ENCODE data around the gene TMEM253.

TMEM253 gene

GRCh38 chr14:21084998-21085853 lies 15.6 kb upstream of the TMEM253 start:
- peak; percentile 17 for DNase-seq (ENCODE audit: low spot score)
- no peak for TF ChIP-seq CTCF (IDR thresholded peaks at IDR 0.05; ENCODE audit: borderline replicate concordance, control extremely low read depth, extremely low read depth, insufficient read depth, missing control alignments)
- in situ Hi-C loops (cut with MboI; ENCODE audit: low sequenced_read_pairs, unreplicated experiment) = no loop called here

GRCh38 chr14:21086908-21087293 lies 14.0 kb upstream of the TMEM253 start:
- no peak for DNase-seq (ENCODE audit: low spot score)
- in situ Hi-C loops (cut with MboI; ENCODE audit: low sequenced_read_pairs, unreplicated experiment) = no loop called here
- no peak for TF ChIP-seq CTCF (IDR thresholded peaks at IDR 0.05; ENCODE audit: borderline replicate concordance, control extremely low read depth, extremely low read depth, insufficient read depth, missing control alignments)

- DNase-seq (ENCODE audit: low spot score) = peak; percentile 62
- TF ChIP-seq CTCF (IDR thresholded peaks at IDR 0.05; ENCODE audit: borderline replicate concordance, control extremely low read depth, extremely low read depth, insufficient read depth, missing control alignments) = no peak
- in situ Hi-C loops (cut with MboI; ENCODE audit: low sequenced_read_pairs, unreplicated experiment) = no loop called here
Measured at GRCh38 chr14:21087294-21088091, 13.4 kb upstream of the TMEM253 start.

- no peak for DNase-seq (ENCODE audit: low spot score)
- in situ Hi-C loops (cut with MboI; ENCODE audit: low sequenced_read_pairs, unreplicated experiment) = no loop called here
- TF ChIP-seq CTCF (IDR thresholded peaks at IDR 0.05; ENCODE audit: borderline replicate concordance, control extremely low read depth, extremely low read depth, insufficient read depth, missing control alignments) = no peak
Measured at GRCh38 chr14:21088687-21089086, 12.2 kb upstream of the TMEM253 start.

- in situ Hi-C loops (cut with MboI; ENCODE audit: low sequenced_read_pairs, unreplicated experiment) = no loop called here
- no peak for TF ChIP-seq CTCF (IDR thresholded peaks at IDR 0.05; ENCODE audit: borderline replicate concordance, control extremely low read depth, extremely low read depth, insufficient read depth, missing control alignments)
- DNase-seq (ENCODE audit: low spot score) = no peak
Measured at GRCh38 chr14:21089271-21089670, 11.6 kb upstream of the TMEM253 start.

- no peak for DNase-seq (ENCODE audit: low spot score)
- in situ Hi-C loops (cut with MboI; ENCODE audit: low sequenced_read_pairs, unreplicated experiment) = loop anchor here (10.0 kb wide), 1 partner anchor 75 kb away; no protein-coding TSS in a partner anchor
- no peak for TF ChIP-seq CTCF (IDR thresholded peaks at IDR 0.05; ENCODE audit: borderline replicate concordance, control extremely low read depth, extremely low read depth, insufficient read depth, missing control alignments)
Measured at GRCh38 chr14:21089877-21090193, 11.0 kb upstream of the TMEM253 start.
